Fibroblast of lung (primary cell): ENCODE measurements around the gene MARCHF2.
A peak's percentile ranks its signal among the peaks of the same experiment; 100 is the strongest.

Experiments
- CTCF ChIP-seq, 2 donors: IDR thresholded peaks in 1 of 2; conservative IDR thresholded peaks in 1 of 2; 1 replicate in 1 of 2; 2 replicates in 1 of 2; pipeline ENCODE4 v1.5.1; 2011 to 2012; ENCODE audit warnings: low read length in 2 of 2, control low read depth in 1 of 2, inconsistent platforms in 1 of 2, low read depth in 1 of 2, mild to moderate bottlenecking in 1 of 2
- EZH2 ChIP-seq: IDR thresholded peaks from 2 replicates; pipeline ENCODE4 v1.5.1; 2012; ENCODE audit warnings: low read length, control low read depth, mild to moderate bottlenecking; ENCODE audit errors: missing control alignments

GRCh38 chr19:8412783-8413628 lies at the start of gene MARCHF2:
- TF ChIP-seq CTCF (conservative IDR thresholded peaks at IDR 0.05 in 1 of 2, IDR thresholded peaks at IDR 0.05 in 1 of 2; ENCODE audit: low read depth in 1 of 2, low read length in 2 of 2) (peak; percentile 33 to 42), EZH2 (no peak)
